GM19463 (cell line): ENCODE data around the gene MRTO4.

ENCODE experiments used
- ATAC-seq: cut with Tn5 transposase; IDR thresholded peaks from one replicate; pipeline ENCODE4 v1.9.1; 2021; ENCODE audit warnings: mild to moderate bottlenecking, moderate library complexity; ENCODE audit not compliant: unreplicated experiment

Gene MRTO4

DNA sequence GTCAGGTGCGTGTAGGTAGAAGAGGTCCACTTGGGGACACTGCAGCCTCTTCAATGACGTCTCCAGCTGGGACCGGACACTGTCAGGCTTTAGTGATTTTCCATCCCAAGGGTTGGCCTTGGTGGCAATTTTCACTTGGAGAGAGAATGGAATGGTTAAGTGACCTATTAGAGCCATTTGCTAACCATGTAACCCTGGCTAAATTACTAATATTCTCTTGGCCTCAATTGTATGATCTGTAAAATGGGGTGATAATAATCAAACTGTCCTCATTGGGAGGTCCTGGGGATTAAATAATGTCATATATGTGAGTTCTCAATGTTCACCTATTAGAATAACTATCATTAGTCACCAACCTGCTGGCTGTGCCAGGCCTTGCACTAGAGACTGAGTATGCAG lies 56.9 kb downstream of the MRTO4 start:
- ATAC-seq, result no peak

DNA sequence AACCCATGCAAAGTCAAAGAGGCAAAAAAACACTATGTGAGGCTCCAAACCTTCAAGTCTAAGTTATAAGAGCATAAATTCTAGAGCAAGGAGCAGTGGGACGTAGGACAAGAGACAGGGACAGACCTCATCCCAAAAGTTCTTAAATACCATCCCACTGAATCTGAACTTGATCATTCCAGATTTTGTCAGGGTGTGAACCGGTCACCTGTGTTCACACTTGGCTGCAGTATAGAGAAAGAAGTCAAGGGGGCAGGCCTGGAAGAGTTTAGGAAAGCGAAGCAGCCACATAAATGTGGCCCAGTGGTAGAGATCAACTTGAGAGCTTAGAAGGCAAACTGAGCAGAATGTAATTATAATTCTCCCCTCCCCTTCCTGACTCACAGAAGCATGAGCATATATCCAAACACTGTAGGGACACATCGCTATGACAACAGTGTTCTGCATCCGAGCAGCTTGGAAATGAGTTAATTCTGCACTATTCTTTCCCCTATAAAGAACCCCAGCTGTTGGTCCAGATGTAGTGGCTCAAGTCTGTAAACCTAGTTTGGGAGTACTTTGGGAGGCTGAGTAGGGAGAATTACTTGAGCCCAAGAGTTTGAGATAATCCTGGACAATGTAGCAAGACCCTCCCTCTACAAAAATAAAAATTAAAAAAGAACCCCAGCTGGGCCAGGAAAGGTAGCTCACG lies 57.7 kb downstream of the MRTO4 start:
- no peak for ATAC-seq
